ENCODE data around the gene SLC45A1. TPM values are rescaled to one million over a fixed set of nuclear protein-coding genes. Genes with fewer than 3 reads are reported as not detected.

The SLC45A1 gene
- total and polyA plus RNA-seq, 2 of the 4 experiments (the other 2 are of a cell fraction) = 0.72 to 3.9 TPM

DNA sequence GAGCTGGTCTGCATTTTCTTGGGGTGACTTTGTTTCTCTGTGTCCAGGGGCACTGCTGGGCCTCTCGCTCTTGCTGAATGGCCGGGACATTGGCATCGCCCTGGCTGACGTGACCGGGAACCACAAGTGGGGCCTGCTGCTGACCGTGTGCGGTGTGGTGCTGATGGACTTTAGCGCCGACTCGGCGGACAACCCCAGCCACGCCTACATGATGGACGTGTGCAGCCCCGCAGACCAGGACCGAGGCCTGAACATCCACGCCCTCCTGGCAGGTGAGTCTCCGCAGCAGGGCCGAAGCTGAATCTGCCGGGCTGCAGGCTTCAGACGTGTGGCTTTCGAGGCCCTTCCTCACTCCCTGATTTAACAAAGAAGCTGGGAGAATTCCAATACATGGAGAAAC is 7.9 kb downstream of the SLC45A1 start:
- H3K4me3 ChIP-seq (ENCODE audit: insufficient read depth, low read depth, low read length) = no peak overlapping the region
- dilution Hi-C loops (cut with HindIII; ENCODE audit: low sequenced_read_pairs, unreplicated experiment) = no loop called here
- H4K20me1 ChIP-seq (ENCODE audit: insufficient read depth, low read length) = no peaks in the 10 kb centered on the region
- no TSS peak for BruUV-seq (replicated peaks)
- no peak overlapping the region for H4K91ac ChIP-seq (ENCODE audit: insufficient read depth, low read depth, low read length)
- H2BK120ac ChIP-seq (ENCODE audit: low read depth, low read length) = no peak overlapping the region
- ATAC-seq (ENCODE audit: low read depth) (no peak), DNase-seq (no peak)
- POLR2A ChIA-PET (ENCODE audit: unreplicated experiment) = no interaction called here
- H3K56ac ChIP-seq (ENCODE audit: extremely low read depth, insufficient read depth, low read length) = no peak overlapping the region
- no peak overlapping the region for H2BK5ac ChIP-seq (ENCODE audit: low read depth, low read length, poor library complexity, severe bottlenecking)
- no peak overlapping the region for H3K14ac ChIP-seq (replicated peaks; ENCODE audit: low read depth, low read length)
- no peak overlapping the region for H3K18ac ChIP-seq (ENCODE audit: low read depth, low read length)
- no peak overlapping the region for H3K9ac ChIP-seq (ENCODE audit: low read depth, low read length)
- H3K4me1 ChIP-seq (ENCODE audit: control insufficient read depth, insufficient read depth, low read length) = no peaks in the 10 kb centered on the region
- no peaks in the 10 kb centered on the region for H3K9me3 ChIP-seq (ENCODE audit: control insufficient read depth, insufficient read depth, low read length)
- no peak overlapping the region for H2AFZ ChIP-seq (replicated peaks; ENCODE audit: low read length, poor library complexity)
- 91% methylated on average over 13 of the region's 21 CpGs; no CpG with 5 or more reads in 1 of the 2 experiments for WGBS, 2 experiments (ENCODE audit: extremely low coverage in 2 of 2, insufficient read length in 1 of 2)
- no peak overlapping the region for H2AK5ac ChIP-seq (ENCODE audit: low read depth, low read length)
- no peak overlapping the region for H2BK20ac ChIP-seq (ENCODE audit: low read depth, low read length)
- intact Hi-C loops (cut with micrococcal nuclease) = no loop called here
- in situ Hi-C loops (cut with MboI; ENCODE audit: low sequenced_read_pairs) = no loop called here
- TF ChIP-seq POLR2A (IDR thresholded peaks at IDR 0.05; ENCODE audit: low read depth, low read length) (no peak), CHD1 (IDR thresholded peaks at IDR 0.05; ENCODE audit: low read depth, low read length) (no peak), MXI1 (IDR thresholded peaks at IDR 0.05; ENCODE audit: borderline replicate concordance, low read depth, low read length) (no peak), RAD21 (IDR thresholded peaks at IDR 0.05; ENCODE audit: low read length) (no peak)
- no peak overlapping the region for H2AK9ac ChIP-seq (replicated peaks; ENCODE audit: low read depth, low read length, poor library complexity)
- peaks cover 2% of the 10 kb centered on the region; the same call in 1 of the 2 replicates for H3K27me3 ChIP-seq (ENCODE audit: control insufficient read depth, insufficient read depth, low read length)
- no peak overlapping the region for H3K27ac ChIP-seq (ENCODE audit: insufficient read depth, low read length)
- H3K4me2 ChIP-seq (ENCODE audit: low read depth, low read length) = no peak overlapping the region
- peaks cover 4% of the 10 kb centered on the region; the same call in 1 of the 2 replicates for H3K9me1 ChIP-seq (ENCODE audit: insufficient read depth, low read length)
- no peak overlapping the region for H2BK15ac ChIP-seq (ENCODE audit: low read depth, low read length)
- H3K79me1 ChIP-seq (ENCODE audit: low read depth in 1 of 2, low read length in 2 of 2) = 0 out of 4 replicates have a peak, but pooled peaks cover 0 to 4% of the 10 kb centered on the region in 2 experiments
- H4K5ac ChIP-seq (ENCODE audit: low read depth, low read length) = no peak overlapping the region
- no peak overlapping the region for H4K8ac ChIP-seq (ENCODE audit: low read depth in 2 of 2, low read length in 2 of 2)
- CTCF ChIA-PET = interaction anchor here (0.7 kb wide), 2 partner anchors 9 to 567 kb away, joined by 4 read pairs; no protein-coding TSS in a partner anchor
- no peak overlapping the region for H3K23ac ChIP-seq (ENCODE audit: low read depth, low read length)
- peaks cover 10% of the 10 kb centered on the region for H3K36me3 ChIP-seq (ENCODE audit: control insufficient read depth, insufficient read depth, low read length)
- no peak overlapping the region for H3K4ac ChIP-seq (ENCODE audit: low read depth, low read length)

Measured in IMR-90 (cell line).